Right kidney (tissue), 1 donor: ENCODE data around the gene PALM.
A peak's percentile ranks its signal among the peaks of the same experiment; 100 is the strongest.
"Not testable (repeated sequence)": the region's sequence is repeated elsewhere in the genome, so short reads cannot be mapped to it uniquely, and the experiment has no call there.

Experiments used
- DNase-seq: peaks from one replicate; pipeline ENCODE4 v3.0.0-alpha.2; 2016

PALM gene

DNA sequence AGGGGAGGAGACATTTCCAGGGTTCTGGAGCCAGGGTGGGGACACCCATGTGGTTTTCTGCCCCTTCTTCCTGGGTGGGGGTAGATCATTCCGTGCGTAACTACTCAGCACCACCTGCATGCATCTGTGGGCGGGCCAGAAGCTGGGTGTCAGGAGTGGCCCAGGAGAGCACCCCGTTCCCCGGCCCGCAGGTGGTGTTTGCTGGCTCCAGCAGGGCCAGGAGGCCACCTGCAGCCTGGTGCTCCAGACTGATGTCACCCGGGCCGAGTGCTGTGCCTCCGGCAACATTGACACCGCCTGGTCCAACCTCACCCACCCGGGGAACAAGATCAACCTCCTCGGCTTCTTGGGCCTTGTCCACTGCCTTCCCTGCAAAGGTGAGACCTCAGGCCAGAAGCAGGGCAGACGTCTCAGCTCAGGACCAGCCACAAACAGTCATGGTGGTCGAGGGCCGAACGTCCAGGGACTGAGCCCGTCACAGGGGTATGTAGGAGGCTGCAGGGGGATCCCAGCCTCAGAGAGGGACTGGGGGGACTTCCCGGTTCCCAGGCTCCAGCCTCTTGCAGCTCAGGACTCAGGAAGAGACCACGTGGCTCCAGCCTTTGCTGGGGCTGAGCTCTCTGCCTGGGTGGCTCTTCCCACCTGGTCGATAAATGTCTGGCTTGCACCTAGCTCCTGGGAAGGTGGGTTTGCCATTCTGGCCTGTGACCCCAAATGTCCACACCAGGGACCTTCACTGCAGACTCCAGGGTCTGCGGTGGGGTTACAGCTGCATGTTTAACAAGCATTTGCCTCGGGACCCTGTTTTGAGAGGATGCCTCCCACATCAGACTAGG, 30.9 kb upstream of the PALM start:
- no peak for DNase-seq

- no peak for DNase-seq
Measured at GRCh38 chr19:678791-679388, 29.8 kb upstream of the PALM start.

- DNase-seq, result peak; percentile 82
Measured at GRCh38 chr19:679418-680286, 29.1 kb upstream of the PALM start.

GRCh38 chr19:680287-681028, 28.3 kb upstream of the PALM start:
- DNase-seq, result peak; percentile 88

DNA sequence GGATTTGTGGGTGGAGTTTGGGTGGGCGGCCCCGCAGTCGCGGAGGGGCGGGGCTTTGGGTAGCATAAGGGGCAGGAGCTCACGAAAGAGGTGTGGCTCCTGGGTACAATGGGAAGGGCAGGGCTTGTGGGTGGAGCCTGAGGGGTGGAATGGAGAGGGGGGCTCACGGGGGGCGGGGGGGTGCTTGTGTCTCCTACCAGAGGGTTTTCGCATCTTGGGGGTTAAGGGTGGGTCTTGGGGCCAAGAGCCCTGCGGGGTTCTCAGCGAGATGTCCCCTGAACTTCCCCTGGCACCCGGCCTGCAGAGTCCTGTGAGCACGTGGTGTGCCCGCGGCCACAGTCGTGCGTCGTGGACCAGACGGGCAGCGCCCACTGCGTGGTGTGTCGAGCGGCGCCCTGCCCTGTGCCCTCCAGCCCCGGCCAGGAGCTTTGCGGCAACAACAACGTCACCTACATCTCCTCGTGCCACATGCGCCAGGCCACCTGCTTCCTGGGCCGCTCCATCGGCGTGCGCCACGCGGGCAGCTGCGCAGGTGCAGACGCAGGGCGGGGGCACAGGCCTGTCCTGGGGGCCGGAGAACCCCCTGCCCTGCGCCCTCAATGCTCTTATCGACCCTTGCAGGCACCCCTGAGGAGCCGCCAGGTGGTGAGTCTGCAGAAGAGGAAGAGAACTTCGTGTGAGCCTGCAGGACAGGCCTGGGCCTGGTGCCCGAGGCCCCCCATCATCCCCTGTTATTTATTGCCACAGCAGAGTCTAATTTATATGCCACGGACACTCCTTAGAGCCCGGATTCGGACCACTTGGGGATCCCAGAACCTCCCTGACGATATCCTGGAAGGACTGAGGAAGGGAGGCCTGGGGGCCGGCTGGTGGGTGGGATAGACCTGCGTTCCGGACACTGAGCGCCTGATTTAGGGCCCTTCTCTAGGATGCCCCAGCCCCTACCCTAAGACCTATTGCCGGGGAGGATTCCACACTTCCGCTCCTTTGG, 27.4 kb upstream of the PALM start:
- no peak for DNase-seq

GRCh38 chr19:682678-683320, 25.9 kb upstream of the PALM start:
- no peak for DNase-seq

DNA sequence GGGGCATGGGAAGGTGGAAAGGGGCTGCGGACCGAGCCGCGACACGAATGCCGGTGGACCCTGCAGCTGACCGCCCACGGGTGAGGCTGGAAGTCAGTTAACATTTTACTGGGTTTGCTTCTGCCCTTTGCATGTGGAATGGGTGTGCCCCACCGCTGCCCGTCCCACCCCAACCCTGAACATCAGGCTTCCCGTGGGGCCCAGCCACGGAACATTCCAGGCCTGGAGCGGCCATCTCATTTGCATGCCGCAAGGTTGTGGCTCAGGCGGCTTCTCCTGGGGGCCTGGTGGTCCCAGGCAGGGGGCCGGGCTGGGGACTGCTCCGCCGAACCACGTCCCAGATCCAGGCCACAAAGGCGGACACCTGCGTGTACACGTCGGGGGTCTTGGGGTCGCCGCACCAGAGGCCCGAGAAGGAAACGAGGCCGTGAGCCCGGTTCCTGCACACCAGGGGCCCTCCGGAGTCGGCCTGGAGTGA, 23.2 kb upstream of the PALM start:
- no peak for DNase-seq

- no peak for DNase-seq
Measured at GRCh38 chr19:686589-687297, 22.0 kb upstream of the PALM start.

DNA sequence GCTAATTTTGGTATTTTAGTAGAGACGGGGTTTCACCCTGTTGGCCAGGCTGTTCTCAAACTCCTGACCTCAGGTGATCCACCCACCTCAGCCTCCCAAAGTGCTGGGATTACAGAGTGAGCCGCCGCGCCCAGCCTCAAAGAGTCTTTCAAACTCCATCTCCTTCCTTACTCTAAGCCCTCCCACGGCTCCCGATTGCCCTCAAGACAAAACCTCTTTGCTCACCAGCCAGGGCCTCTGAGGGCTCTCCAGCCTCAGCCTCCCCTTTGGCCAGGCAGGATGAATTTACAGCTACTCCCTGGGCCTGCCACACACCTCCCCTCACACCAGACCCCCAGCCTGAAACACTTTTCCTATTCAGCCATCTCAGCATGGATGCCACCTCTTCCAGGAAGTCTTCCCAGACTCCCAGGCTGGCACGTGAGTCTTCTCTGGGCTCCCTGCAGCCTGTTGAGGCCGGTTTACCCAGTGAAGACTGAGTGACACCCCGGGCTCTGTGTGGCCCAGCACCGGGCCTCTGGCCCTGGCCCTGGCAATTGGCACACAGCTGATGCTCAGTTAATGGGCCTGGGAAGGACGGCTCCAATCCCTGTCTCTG, 21.1 kb upstream of the PALM start:
- no peak for DNase-seq

GRCh38 chr19:688214-688613, 20.5 kb upstream of the PALM start:
- DNase-seq, result no peak

GRCh38 chr19:688992-689391, 19.7 kb upstream of the PALM start:
- DNase-seq, result no peak

DNA sequence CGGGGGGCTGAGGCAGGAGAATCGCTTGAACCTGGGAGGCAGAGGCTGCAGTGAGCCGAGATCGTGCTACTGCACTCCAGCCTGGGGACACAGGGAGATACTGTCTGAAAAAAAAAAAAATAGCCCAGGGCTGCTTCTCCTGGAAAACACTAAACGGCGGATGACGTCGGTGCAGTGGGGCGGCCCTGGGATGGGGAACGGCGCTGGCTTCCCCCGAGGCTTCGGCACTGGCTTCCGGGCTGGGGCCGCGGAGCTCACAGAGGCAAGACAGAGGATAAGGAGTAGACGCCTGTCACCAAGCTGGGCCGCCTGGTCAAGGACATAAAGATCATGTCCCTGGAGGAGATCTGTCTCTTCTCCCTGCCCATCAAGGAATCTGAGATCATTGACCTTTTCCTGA, 18.5 kb upstream of the PALM start:
- no peak for DNase-seq

- DNase-seq, result no peak
Measured at GRCh38 chr19:694481-695351, 14.0 kb upstream of the PALM start.

DNA sequence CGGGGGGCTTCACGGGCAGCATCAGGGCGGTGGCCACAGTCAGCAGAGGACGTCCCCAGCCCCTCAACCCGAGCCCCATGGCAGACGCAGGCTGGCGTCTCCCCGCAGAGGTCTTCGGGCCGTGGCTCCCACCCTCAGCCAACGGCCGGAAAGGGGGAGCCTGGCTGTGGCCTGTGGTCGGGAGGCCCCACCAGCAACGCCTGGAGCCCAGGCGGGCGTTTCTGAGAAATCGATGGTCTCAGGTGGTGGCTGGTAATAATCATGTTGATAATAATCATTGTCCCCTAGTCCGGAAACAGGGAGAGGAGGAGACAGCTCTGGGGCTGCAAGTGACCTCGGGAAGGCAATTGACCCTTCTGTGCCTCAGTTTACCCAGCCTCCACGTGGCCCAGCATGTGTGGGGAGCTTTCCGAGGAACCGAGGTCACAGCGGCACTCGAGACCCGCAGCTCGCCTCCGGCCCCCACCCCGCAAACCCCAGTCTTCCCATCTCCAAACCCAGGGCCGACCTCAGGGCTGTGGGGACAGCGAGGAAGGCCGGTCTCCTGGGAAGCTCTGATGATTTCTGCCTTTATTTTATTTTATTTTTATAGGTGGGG, 13.3 kb upstream of the PALM start, which contains the start of gene PRSS57:
TSS of gene PRSS57 (minus strand) at position 101 of the 598 bp plus-strand sequence. CDS start at position 79, 22 bp downstream.
- no peak for DNase-seq

DNA sequence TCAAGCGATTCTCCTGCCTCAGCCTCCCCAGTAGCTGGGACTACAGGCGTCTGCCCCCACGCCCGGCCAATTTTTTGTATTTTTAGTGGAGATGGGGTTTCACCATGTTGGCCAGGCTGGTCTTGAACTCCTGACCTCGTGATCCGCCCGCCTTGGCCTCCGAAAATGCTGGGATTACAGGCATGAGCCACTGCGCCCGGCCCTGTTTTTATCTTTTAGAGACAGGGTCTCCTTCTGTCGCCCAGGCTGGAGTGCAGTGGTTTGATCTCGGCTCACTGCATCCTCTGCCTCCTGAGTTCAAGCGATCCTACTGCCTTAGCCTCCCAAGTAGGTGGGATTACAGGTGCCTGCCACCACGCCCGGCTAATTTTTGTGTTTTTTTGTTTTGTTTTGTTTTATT, 10.2 kb upstream of the PALM start:
- not testable (repeated sequence) for DNase-seq

DNA sequence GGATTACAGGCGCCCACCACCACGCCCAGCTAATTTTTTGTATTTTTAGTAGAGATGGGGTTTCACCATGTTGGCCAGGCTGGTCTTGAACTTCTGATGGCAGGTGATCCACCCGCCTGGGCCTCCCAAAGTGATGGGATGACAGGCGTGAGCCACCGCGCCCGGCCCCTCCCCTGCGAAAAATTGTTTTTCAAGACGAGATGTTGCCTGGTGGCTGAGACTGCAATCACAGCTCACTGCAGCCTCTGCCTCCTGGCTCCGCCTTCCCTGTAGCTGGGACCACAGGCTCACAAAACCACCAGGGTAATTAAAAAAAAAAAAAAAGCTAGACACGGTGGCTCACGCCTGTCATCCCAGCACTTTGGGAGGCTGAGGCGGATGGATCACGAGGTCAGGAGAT, 8.8 kb upstream of the PALM start:
- not testable (repeated sequence) for DNase-seq

DNA sequence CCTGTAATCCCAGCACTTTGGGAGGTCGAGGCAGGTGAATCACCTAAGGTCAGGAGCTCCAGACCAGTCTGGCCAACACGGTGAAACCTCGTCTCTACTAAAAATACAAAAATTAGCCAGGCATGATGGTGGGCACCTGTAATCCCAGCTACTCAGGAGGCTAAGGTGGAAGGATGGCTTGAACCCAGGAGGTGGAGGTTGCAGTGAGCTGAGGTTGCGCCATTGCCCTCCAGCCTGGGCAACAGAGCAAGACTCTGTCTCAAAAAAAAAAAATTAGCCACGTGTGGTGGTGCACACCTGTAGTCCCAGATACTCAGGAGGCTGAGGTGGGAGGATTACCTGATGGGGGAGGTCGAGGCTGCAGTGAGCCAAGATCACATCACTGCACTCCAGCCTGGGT, 5.9 kb upstream of the PALM start:
- not testable (repeated sequence) for DNase-seq

DNA sequence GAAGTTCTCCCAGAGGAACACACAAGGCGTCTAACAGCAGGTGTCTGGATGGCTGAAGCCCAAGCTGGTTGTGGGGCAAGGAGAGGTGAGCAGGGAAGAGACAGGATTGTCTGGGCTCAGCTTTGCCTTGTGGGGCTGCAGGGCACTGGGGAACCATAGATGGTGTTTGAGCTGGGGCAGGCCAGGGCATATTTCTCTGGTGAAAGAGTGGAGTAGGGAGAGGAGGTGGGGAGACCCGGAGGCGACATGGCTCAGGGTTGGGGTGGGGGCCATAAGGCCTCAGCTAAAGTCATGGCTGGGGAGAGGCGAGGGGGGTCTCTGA, 5.4 kb upstream of the PALM start:
- DNase-seq, result no peak
